Vagina (tissue), 2 donors: ENCODE measurements around the gene NUDT22.

Experiments
- CTCF ChIP-seq, 3 experiments: fragments of 450-650 bp in 2 of 3; fragments of 200-600 bp in 1 of 3; sonication (generic) in 1 of 3; IDR thresholded peaks; one replicate each; pipeline ENCODE4 v1.5.1; 2017 to 2019; ENCODE audit warnings: antibody characterized with exemption in 3 of 3, mild to moderate bottlenecking in 2 of 3, moderate library complexity in 2 of 3
- POLR2A ChIP-seq, 2 donors: fragments of 450-650 bp; IDR thresholded peaks; one replicate each; pipeline ENCODE4 v1.6.1; 2017; ENCODE audit warnings: antibody characterized with exemption in 2 of 2, mild to moderate bottlenecking in 2 of 2, moderate library complexity in 2 of 2

- no peak for TF ChIP-seq CTCF (IDR thresholded peaks at IDR 0.05)
- no peak for TF ChIP-seq POLR2A (IDR thresholded peaks at IDR 0.05)
These were observed 5.5 kb downstream of the NUDT22 start for GRCh38 chr11:64231546-64231945.
